ENCODE measurements around the gene ATP11A. TPM values are rescaled to one million over a fixed set of nuclear protein-coding genes. Genes with fewer than 3 reads are reported as not detected.

The ATP11A gene
- total RNA-seq, 1 experiment from 2014 or later = 232 TPM

DNA sequence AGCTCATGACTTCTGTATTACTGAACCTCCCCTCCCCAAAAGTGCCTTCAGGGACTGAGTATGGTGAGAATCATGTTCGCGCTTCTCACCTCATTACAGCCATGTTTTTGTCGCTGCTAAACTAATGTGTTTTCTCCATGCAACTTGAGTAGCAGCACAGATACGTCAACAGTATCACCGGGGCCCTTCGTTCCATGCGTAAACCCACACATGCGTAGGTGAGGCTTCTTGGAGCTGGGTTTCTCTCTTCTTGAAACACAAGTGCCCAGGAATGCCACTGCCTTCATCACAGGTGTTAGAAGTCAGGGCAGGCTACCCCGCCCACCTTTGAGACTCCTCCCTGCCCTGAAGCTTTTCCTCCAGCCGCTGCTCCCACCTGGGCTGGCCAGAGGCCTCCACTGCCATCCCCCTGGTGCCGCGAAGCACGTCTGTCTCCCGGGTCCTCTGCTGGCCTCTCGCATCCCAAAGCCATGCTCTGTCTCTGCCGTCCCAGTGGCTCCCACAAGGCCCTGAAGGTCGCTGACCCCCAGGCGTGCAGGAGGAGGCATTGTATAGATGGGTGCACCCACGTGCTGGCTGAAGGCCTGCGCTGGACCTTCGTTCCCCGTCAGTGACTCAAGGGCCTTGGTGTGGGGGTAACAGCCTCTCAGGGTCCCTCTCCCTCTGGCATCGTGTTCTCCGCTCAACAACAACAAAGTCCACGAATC is 143.9 kb downstream of the ATP11A start:
- peaks cover 88% of the 10 kb centered on the region for H3K36me3 Mint-ChIP-seq (ENCODE audit: insufficient read depth, unreplicated experiment)
- ChIA-PET CTCF (interaction anchor here (0.7 kb wide), 1 partner anchor 61 kb away, joined by 3 read pairs; no protein-coding TSS in a partner anchor), POLR2A (no interaction called here)
- TF ChIP-seq, protein P1, sequence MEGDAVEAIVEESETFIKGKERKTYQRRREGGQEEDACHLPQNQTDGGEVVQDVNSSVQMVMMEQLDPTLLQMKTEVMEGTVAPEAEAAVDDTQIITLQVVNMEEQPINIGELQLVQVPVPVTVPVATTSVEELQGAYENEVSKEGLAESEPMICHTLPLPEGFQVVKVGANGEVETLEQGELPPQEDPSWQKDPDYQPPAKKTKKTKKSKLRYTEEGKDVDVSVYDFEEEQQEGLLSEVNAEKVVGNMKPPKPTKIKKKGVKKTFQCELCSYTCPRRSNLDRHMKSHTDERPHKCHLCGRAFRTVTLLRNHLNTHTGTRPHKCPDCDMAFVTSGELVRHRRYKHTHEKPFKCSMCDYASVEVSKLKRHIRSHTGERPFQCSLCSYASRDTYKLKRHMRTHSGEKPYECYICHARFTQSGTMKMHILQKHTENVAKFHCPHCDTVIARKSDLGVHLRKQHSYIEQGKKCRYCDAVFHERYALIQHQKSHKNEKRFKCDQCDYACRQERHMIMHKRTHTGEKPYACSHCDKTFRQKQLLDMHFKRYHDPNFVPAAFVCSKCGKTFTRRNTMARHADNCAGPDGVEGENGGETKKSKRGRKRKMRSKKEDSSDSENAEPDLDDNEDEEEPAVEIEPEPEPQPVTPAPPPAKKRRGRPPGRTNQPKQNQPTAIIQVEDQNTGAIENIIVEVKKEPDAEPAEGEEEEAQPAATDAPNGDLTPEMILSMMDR (IDR thresholded peaks at IDR 0.05; ENCODE audit: insufficient read depth in 1 of 2, low read depth in 1 of 2, low read length in 1 of 2, severe bottlenecking in 1 of 2, unreplicated experiment in 1 of 2) = no peak
- no peaks in the 10 kb centered on the region for H3K9me3 Mint-ChIP-seq (ENCODE audit: unreplicated experiment)
- DNase-seq = no peak
- H3K4me3 ChIP-seq (ENCODE audit: low read depth, low read length) = no peak overlapping the region
- no TSS peak for BruUV-seq (replicated peaks)
- no peaks in the 10 kb centered on the region for H3K27me3 Mint-ChIP-seq (ENCODE audit: insufficient read depth, unreplicated experiment)
- H3K4me3 Mint-ChIP-seq (ENCODE audit: unreplicated experiment) = no peak overlapping the region
- no peaks in the 10 kb centered on the region for H3K4me1 ChIP-seq
- no peaks in the 10 kb centered on the region for H3K9me3 ChIP-seq
- H3K27me3 ChIP-seq (replicated peaks; ENCODE audit: control insufficient read depth, insufficient read depth, low read length) = no peaks in the 10 kb centered on the region
- H3K27ac Mint-ChIP-seq (ENCODE audit: unreplicated experiment) = no peak overlapping the region
- no peaks in the 10 kb centered on the region for H3K4me1 Mint-ChIP-seq (ENCODE audit: low read depth, unreplicated experiment)
- peaks cover 13% of the 10 kb centered on the region for H3K36me3 ChIP-seq (ENCODE audit: control insufficient read depth, insufficient read depth, low read length)
- intact Hi-C loops (cut with micrococcal nuclease; ENCODE audit: unreplicated experiment) = no loop called here

DNA sequence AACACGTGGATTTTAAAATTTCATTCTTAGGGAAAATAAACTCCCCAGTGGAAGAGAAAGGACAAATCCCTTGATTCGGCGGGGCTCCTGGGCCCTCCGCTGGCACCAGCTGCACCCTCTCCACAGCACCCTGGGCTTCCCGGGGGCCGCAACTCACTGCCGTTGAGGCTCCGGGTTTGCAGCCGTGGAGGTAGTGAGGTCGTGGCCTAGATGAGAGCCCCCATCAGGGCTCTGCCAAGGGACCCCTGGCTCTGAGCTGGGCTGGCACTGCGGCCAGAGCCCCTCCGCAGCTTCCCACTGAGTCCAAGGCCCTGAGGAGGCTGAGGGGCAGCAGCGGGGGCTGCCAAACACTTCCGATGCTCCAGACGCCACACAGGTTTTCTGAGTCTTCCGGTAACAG is 145.5 kb downstream of the ATP11A start:
- CTCF ChIA-PET = no interaction called here
- H3K27ac Mint-ChIP-seq (ENCODE audit: unreplicated experiment) = no peak overlapping the region
- POLR2A ChIA-PET = no interaction called here

DNA sequence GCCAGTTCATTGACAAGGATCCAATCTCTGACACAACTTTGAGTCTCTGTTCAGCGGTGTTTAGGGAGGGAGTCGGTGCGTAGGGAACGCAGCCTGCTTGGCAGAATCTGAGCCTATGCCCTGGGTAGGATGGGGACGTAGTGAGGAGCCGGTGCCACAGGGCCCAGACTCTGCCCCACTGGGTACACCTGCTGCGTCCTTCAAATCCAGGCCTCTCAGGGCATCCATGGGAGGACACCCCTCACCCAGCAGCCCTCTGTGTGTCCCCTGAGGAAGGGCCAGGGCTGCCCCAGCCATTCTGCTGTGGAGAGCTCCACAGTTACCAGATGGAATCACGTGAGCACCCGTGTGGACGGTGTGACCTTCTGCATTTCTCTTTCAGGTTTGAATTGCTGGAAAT is 146.0 kb downstream of the ATP11A start:
- peaks cover 10% of the 10 kb centered on the region for H3K36me3 ChIP-seq (ENCODE audit: control insufficient read depth, insufficient read depth, low read length)
- POLR2A ChIA-PET = no interaction called here
- peaks cover 86% of the 10 kb centered on the region for H3K36me3 Mint-ChIP-seq (ENCODE audit: insufficient read depth, unreplicated experiment)

More for the DNA sequence above, 145.5 kb downstream of the ATP11A start:
- H3K36me3 Mint-ChIP-seq (ENCODE audit: insufficient read depth, unreplicated experiment) = peaks cover 89% of the 10 kb centered on the region
- BruUV-seq (replicated peaks) = no TSS peak
- Histone ChIP-seq H3K4me1 (no peaks in the 10 kb centered on the region), H3K4me3 (ENCODE audit: low read depth, low read length) (no peak overlapping the region), H3K27me3 (replicated peaks; ENCODE audit: control insufficient read depth, insufficient read depth, low read length) (no peaks in the 10 kb centered on the region), H3K9me3 (no peaks in the 10 kb centered on the region), H3K36me3 (ENCODE audit: control insufficient read depth, insufficient read depth, low read length) (peaks cover 10% of the 10 kb centered on the region)
- peak in 1 of 2 experiments; percentile 22 for DNase-seq
- H3K4me1 Mint-ChIP-seq (ENCODE audit: low read depth, unreplicated experiment) = no peaks in the 10 kb centered on the region
- no peak overlapping the region for H3K4me3 Mint-ChIP-seq (ENCODE audit: unreplicated experiment)
- TF ChIP-seq, protein P1 (IDR thresholded peaks at IDR 0.05; ENCODE audit: insufficient read depth in 1 of 2, low read depth in 1 of 2, low read length in 1 of 2, severe bottlenecking in 1 of 2, unreplicated experiment in 1 of 2) = no peak
- intact Hi-C loops (cut with micrococcal nuclease; ENCODE audit: unreplicated experiment) = no loop called here
- no peaks in the 10 kb centered on the region for H3K27me3 Mint-ChIP-seq (ENCODE audit: insufficient read depth, unreplicated experiment)
- no peaks in the 10 kb centered on the region for H3K9me3 Mint-ChIP-seq (ENCODE audit: unreplicated experiment)

More for the DNA sequence above, 146.0 kb downstream of the ATP11A start:
- no peaks in the 10 kb centered on the region for H3K4me1 Mint-ChIP-seq (ENCODE audit: low read depth, unreplicated experiment)
- TF ChIP-seq, protein P1 (IDR thresholded peaks at IDR 0.05; ENCODE audit: insufficient read depth in 1 of 2, low read depth in 1 of 2, low read length in 1 of 2, severe bottlenecking in 1 of 2, unreplicated experiment in 1 of 2) = no peak
- no peaks in the 10 kb centered on the region for H3K4me1 ChIP-seq
- BruUV-seq (replicated peaks) = no TSS peak
- no peaks in the 10 kb centered on the region for H3K27me3 ChIP-seq (replicated peaks; ENCODE audit: control insufficient read depth, insufficient read depth, low read length)
- no peak overlapping the region for H3K4me3 Mint-ChIP-seq (ENCODE audit: unreplicated experiment)
- no peak for DNase-seq
- no peak overlapping the region for H3K4me3 ChIP-seq (ENCODE audit: low read depth, low read length)
- H3K9me3 Mint-ChIP-seq (ENCODE audit: unreplicated experiment) = no peaks in the 10 kb centered on the region
- H3K27ac Mint-ChIP-seq (ENCODE audit: unreplicated experiment) = no peak overlapping the region
- H3K9me3 ChIP-seq = no peaks in the 10 kb centered on the region
- CTCF ChIA-PET = no interaction called here
- intact Hi-C loops (cut with micrococcal nuclease; ENCODE audit: unreplicated experiment) = no loop called here
- H3K27me3 Mint-ChIP-seq (ENCODE audit: insufficient read depth, unreplicated experiment) = no peaks in the 10 kb centered on the region

Measured in Caco-2 (cell line).